Measurements from ENCODE around the gene BCAS2. TPM values are rescaled to one million over a fixed set of nuclear protein-coding genes. Genes with fewer than 3 reads are reported as not detected.

BCAS2 gene
- total and polyA plus RNA-seq, 2 experiments from 2014 or later = 50.7 to 111 TPM

DNA sequence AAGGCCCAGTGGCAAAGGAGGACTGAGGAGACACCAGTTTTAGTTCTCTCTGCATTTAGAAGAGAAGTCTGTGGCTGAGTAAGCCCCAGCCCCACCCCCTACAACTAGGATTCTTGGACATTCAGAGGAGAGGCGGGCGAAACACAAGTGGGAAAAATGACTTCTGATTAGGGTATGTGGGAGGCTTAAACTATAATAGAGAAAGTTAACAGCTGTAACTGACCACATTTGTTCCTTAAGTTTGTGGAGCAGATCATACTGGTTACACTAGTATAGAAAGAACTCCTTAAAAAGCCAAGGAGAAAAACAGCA lies 59.2 kb downstream of the BCAS2 start:
- DNase-seq (ENCODE audit: low spot score) (no peak), ATAC-seq (no peak)
- H3K27me3 ChIP-seq (ENCODE audit: insufficient read depth) = no peaks in the 10 kb centered on the region
- Mint-ChIP-seq H3K9me3 (no peaks in the 10 kb centered on the region), H3K4me3 (no peak overlapping the region), H3K36me3 (ENCODE audit: low read depth) (no peaks in the 10 kb centered on the region), H3K27me3 (ENCODE audit: insufficient read depth, low read depth, poor library complexity) (peaks cover 2% of the 10 kb centered on the region), H3K27ac (no peak overlapping the region), H3K4me1 (peaks cover 2% of the 10 kb centered on the region; the same call in 2 of the 3 replicates)
- H3K79me2 ChIP-seq (replicated peaks; ENCODE audit: insufficient read depth) = no peaks in the 10 kb centered on the region
- no peak overlapping the region for H3K27ac ChIP-seq (ENCODE audit: low read depth)
- H3K4me2 ChIP-seq = no peak overlapping the region
- no peaks in the 10 kb centered on the region for H4K20me1 ChIP-seq (replicated peaks; ENCODE audit: insufficient read depth)
- TF ChIP-seq, protein P1, sequence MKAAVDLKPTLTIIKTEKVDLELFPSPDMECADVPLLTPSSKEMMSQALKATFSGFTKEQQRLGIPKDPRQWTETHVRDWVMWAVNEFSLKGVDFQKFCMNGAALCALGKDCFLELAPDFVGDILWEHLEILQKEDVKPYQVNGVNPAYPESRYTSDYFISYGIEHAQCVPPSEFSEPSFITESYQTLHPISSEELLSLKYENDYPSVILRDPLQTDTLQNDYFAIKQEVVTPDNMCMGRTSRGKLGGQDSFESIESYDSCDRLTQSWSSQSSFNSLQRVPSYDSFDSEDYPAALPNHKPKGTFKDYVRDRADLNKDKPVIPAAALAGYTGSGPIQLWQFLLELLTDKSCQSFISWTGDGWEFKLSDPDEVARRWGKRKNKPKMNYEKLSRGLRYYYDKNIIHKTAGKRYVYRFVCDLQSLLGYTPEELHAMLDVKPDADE (IDR thresholded peaks at IDR 0.05) = no peak
- TF ChIP-seq EZH2phosphoT487 (IDR thresholded peaks at IDR 0.05; ENCODE audit: unreplicated experiment) = no peak
- no peak for TF ChIP-seq NANOG (IDR thresholded peaks at IDR 0.05; ENCODE audit: borderline replicate concordance)
- no peak for TF ChIP-seq EZH2 (IDR thresholded peaks at IDR 0.05; ENCODE audit: low read depth, unreplicated experiment)
- TF ChIP-seq JUNB (IDR thresholded peaks at IDR 0.05; ENCODE audit: unreplicated experiment) = no peak
- TF ChIP-seq, protein P2, sequence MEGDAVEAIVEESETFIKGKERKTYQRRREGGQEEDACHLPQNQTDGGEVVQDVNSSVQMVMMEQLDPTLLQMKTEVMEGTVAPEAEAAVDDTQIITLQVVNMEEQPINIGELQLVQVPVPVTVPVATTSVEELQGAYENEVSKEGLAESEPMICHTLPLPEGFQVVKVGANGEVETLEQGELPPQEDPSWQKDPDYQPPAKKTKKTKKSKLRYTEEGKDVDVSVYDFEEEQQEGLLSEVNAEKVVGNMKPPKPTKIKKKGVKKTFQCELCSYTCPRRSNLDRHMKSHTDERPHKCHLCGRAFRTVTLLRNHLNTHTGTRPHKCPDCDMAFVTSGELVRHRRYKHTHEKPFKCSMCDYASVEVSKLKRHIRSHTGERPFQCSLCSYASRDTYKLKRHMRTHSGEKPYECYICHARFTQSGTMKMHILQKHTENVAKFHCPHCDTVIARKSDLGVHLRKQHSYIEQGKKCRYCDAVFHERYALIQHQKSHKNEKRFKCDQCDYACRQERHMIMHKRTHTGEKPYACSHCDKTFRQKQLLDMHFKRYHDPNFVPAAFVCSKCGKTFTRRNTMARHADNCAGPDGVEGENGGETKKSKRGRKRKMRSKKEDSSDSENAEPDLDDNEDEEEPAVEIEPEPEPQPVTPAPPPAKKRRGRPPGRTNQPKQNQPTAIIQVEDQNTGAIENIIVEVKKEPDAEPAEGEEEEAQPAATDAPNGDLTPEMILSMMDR (conservative IDR thresholded peaks at IDR 0.05; ENCODE audit: low read depth in 2 of 2) = no peak
- no peaks in the 10 kb centered on the region for H3K36me3 ChIP-seq (ENCODE audit: insufficient read depth)
- H3F3A ChIP-seq (replicated peaks; ENCODE audit: low read depth) = no peaks in the 10 kb centered on the region
- no peaks in the 10 kb centered on the region for H3K9me2 ChIP-seq (ENCODE audit: insufficient read depth)
- H3K4me1 ChIP-seq (ENCODE audit: insufficient read depth) = no peaks in the 10 kb centered on the region
- H2AFZ ChIP-seq = no peak overlapping the region; the same call in 1 of the 2 replicates
- no peak overlapping the region for H3K4me3 ChIP-seq

DNA sequence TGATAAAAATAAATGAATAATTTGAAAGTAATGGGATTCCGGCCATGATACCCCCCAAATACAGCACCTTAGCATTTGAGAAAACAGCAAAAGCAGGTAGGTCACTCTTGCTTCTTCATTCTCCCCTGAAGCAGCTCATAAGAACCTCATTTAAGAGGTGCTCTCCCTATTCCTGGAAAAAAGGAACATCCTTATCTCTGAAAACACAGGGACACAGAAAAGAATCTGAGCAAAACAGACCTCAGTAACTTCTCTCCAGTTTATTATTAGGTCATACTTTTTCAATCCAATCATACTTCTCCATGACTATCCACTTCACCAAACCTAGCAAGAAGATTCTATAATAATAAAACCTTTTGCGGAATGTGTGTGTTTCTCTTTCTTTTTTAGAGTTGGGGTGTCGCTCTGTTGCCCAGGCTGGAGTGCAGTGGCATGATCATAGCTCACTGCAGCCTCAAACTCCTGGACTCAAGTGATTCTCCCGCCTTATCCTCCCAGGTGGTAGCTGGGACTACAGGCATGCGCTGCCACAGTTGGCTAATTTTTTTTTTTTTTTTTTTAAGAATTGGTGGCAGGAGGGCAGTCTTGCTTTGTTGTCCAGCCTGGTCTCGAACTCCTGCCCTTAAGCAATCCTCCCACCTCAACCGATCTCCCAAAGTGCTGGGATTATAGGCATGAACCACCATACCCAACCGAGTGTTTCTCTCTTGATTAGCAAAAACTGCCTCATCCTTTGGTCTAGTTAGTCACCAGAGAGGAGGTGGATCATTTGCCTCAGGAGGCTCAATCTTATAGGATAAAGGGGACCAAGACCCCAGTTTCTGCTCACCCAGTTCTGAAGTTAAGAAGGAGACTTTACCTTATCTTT lies 59.8 kb downstream of the BCAS2 start:
- ATAC-seq (no peak), DNase-seq (ENCODE audit: low spot score) (no peak)
- H4K20me1 ChIP-seq (replicated peaks; ENCODE audit: insufficient read depth) = no peaks in the 10 kb centered on the region
- H3K79me2 ChIP-seq (replicated peaks; ENCODE audit: insufficient read depth) = no peaks in the 10 kb centered on the region
- H3K36me3 ChIP-seq (ENCODE audit: insufficient read depth) = no peaks in the 10 kb centered on the region
- H3K4me3 ChIP-seq = no peak overlapping the region
- no peaks in the 10 kb centered on the region for H3K27me3 ChIP-seq (ENCODE audit: insufficient read depth)
- no peaks in the 10 kb centered on the region for H3K36me3 Mint-ChIP-seq (ENCODE audit: low read depth)
- H3K9me3 Mint-ChIP-seq = no peaks in the 10 kb centered on the region
- no peak overlapping the region for H3K27ac Mint-ChIP-seq
- peaks cover 2% of the 10 kb centered on the region; the same call in 2 of the 3 replicates for H3K4me1 Mint-ChIP-seq
- H2AFZ ChIP-seq = no peak overlapping the region; the same call in 1 of the 2 replicates
- no peak overlapping the region for H3K27ac ChIP-seq (ENCODE audit: low read depth)
- H3K4me2 ChIP-seq = no peak overlapping the region
- no peaks in the 10 kb centered on the region for H3K9me2 ChIP-seq (ENCODE audit: insufficient read depth)
- H3F3A ChIP-seq (replicated peaks; ENCODE audit: low read depth) = no peaks in the 10 kb centered on the region
- peaks cover 2% of the 10 kb centered on the region for H3K27me3 Mint-ChIP-seq (ENCODE audit: insufficient read depth, low read depth, poor library complexity)
- H3K4me3 Mint-ChIP-seq = no peak overlapping the region
- no peaks in the 10 kb centered on the region for H3K4me1 ChIP-seq (ENCODE audit: insufficient read depth)
- TF ChIP-seq, protein P1 (IDR thresholded peaks at IDR 0.05) = no peak
- TF ChIP-seq POLR2AphosphoS5 (IDR thresholded peaks at IDR 0.05; ENCODE audit: low read depth) = no peak
- TF ChIP-seq, protein P3, sequence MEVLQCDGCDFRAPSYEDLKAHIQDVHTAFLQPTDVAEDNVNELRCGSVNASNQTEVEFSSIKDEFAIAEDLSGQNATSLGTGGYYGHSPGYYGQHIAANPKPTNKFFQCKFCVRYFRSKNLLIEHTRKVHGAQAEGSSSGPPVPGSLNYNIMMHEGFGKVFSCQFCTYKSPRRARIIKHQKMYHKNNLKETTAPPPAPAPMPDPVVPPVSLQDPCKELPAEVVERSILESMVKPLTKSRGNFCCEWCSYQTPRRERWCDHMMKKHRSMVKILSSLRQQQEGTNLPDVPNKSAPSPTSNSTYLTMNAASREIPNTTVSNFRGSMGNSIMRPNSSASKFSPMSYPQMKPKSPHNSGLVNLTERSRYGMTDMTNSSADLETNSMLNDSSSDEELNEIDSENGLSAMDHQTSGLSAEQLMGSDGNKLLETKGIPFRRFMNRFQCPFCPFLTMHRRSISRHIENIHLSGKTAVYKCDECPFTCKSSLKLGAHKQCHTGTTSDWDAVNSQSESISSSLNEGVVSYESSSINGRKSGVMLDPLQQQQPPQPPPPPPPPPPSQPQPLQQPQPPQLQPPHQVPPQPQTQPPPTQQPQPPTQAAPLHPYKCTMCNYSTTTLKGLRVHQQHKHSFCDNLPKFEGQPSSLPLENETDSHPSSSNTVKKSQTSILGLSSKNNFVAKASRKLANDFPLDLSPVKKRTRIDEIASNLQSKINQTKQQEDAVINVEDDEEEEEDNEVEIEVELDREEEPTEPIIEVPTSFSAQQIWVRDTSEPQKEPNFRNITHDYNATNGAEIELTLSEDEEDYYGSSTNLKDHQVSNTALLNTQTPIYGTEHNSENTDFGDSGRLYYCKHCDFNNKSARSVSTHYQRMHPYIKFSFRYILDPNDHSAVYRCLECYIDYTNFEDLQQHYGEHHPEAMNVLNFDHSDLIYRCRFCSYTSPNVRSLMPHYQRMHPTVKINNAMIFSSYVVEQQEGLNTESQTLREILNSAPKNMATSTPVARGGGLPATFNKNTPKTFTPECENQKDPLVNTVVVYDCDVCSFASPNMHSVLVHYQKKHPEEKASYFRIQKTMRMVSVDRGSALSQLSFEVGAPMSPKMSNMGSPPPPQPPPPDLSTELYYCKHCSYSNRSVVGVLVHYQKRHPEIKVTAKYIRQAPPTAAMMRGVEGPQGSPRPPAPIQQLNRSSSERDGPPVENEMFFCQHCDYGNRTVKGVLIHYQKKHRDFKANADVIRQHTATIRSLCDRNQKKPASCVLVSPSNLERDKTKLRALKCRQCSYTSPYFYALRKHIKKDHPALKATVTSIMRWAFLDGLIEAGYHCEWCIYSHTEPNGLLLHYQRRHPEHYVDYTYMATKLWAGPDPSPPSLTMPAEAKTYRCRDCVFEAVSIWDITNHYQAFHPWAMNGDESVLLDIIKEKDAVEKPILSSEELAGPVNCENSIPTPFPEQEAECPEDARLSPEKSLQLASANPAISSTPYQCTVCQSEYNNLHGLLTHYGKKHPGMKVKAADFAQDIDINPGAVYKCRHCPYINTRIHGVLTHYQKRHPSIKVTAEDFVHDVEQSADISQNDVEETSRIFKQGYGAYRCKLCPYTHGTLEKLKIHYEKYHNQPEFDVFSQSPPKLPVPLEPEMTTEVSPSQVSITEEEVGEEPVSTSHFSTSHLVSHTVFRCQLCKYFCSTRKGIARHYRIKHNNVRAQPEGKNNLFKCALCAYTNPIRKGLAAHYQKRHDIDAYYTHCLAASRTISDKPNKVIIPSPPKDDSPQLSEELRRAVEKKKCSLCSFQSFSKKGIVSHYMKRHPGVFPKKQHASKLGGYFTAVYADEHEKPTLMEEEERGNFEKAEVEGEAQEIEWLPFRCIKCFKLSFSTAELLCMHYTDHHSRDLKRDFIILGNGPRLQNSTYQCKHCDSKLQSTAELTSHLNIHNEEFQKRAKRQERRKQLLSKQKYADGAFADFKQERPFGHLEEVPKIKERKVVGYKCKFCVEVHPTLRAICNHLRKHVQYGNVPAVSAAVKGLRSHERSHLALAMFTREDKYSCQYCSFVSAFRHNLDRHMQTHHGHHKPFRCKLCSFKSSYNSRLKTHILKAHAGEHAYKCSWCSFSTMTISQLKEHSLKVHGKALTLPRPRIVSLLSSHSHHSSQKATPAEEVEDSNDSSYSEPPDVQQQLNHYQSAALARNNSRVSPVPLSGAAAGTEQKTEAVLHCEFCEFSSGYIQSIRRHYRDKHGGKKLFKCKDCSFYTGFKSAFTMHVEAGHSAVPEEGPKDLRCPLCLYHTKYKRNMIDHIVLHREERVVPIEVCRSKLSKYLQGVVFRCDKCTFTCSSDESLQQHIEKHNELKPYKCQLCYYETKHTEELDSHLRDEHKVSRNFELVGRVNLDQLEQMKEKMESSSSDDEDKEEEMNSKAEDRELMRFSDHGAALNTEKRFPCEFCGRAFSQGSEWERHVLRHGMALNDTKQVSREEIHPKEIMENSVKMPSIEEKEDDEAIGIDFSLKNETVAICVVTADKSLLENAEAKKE (CRISPR knock-in tag; IDR thresholded peaks at IDR 0.05) = no peak
- no peak for TF ChIP-seq NANOG (IDR thresholded peaks at IDR 0.05; ENCODE audit: borderline replicate concordance)

Measured in GM23338 (cell line).